ENCODE results near the gene CRACDL.

DNA sequence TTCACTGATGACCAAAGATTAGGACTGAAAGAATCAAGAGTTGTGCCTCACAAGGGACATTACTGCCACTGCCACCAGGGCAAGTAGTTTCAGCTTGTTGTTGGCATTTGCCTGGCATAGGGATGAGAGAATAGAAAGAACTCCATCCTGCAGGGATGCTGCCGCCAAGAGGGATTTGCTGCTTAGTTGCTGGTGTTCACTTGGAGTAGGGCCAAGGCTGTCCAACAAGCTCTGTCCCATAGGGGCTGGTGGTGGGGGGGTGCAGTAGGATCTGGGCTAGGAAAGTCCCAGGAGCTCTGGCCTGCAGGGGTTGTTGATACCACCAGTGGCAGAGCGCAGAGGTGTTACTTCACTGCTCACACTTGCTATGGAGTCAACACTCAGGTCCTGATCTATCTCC is 120.2 kb downstream of the CRACDL start:
- TF ChIP-seq, protein P1, sequence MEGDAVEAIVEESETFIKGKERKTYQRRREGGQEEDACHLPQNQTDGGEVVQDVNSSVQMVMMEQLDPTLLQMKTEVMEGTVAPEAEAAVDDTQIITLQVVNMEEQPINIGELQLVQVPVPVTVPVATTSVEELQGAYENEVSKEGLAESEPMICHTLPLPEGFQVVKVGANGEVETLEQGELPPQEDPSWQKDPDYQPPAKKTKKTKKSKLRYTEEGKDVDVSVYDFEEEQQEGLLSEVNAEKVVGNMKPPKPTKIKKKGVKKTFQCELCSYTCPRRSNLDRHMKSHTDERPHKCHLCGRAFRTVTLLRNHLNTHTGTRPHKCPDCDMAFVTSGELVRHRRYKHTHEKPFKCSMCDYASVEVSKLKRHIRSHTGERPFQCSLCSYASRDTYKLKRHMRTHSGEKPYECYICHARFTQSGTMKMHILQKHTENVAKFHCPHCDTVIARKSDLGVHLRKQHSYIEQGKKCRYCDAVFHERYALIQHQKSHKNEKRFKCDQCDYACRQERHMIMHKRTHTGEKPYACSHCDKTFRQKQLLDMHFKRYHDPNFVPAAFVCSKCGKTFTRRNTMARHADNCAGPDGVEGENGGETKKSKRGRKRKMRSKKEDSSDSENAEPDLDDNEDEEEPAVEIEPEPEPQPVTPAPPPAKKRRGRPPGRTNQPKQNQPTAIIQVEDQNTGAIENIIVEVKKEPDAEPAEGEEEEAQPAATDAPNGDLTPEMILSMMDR (IDR thresholded peaks at IDR 0.05): no peak
- no peak for TF ChIP-seq POLR2AphosphoS5 (IDR thresholded peaks at IDR 0.05; ENCODE audit: low read depth, low read length)
- TF ChIP-seq, protein P2, sequence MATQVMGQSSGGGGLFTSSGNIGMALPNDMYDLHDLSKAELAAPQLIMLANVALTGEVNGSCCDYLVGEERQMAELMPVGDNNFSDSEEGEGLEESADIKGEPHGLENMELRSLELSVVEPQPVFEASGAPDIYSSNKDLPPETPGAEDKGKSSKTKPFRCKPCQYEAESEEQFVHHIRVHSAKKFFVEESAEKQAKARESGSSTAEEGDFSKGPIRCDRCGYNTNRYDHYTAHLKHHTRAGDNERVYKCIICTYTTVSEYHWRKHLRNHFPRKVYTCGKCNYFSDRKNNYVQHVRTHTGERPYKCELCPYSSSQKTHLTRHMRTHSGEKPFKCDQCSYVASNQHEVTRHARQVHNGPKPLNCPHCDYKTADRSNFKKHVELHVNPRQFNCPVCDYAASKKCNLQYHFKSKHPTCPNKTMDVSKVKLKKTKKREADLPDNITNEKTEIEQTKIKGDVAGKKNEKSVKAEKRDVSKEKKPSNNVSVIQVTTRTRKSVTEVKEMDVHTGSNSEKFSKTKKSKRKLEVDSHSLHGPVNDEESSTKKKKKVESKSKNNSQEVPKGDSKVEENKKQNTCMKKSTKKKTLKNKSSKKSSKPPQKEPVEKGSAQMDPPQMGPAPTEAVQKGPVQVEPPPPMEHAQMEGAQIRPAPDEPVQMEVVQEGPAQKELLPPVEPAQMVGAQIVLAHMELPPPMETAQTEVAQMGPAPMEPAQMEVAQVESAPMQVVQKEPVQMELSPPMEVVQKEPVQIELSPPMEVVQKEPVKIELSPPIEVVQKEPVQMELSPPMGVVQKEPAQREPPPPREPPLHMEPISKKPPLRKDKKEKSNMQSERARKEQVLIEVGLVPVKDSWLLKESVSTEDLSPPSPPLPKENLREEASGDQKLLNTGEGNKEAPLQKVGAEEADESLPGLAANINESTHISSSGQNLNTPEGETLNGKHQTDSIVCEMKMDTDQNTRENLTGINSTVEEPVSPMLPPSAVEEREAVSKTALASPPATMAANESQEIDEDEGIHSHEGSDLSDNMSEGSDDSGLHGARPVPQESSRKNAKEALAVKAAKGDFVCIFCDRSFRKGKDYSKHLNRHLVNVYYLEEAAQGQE (IDR thresholded peaks at IDR 0.05; ENCODE audit: insufficient read depth in 1 of 2, low read depth in 2 of 2, low read length in 1 of 2): no peak
- TF ChIP-seq TCF7L2 (IDR thresholded peaks at IDR 0.05; ENCODE audit: low read depth, low read length): no peak

Measured in Panc1 (cell line).